ENCODE results near the gene PRPF6. TPM values are rescaled to one million over a fixed set of nuclear protein-coding genes. Genes with fewer than 3 reads are reported as not detected.

The PRPF6 gene
- total and polyA plus RNA-seq, 2 of the 13 experiments (the other 11 are each of a cell fraction or from before 2014, with no cell fraction given), result 63.7 to 101 TPM

DNA sequence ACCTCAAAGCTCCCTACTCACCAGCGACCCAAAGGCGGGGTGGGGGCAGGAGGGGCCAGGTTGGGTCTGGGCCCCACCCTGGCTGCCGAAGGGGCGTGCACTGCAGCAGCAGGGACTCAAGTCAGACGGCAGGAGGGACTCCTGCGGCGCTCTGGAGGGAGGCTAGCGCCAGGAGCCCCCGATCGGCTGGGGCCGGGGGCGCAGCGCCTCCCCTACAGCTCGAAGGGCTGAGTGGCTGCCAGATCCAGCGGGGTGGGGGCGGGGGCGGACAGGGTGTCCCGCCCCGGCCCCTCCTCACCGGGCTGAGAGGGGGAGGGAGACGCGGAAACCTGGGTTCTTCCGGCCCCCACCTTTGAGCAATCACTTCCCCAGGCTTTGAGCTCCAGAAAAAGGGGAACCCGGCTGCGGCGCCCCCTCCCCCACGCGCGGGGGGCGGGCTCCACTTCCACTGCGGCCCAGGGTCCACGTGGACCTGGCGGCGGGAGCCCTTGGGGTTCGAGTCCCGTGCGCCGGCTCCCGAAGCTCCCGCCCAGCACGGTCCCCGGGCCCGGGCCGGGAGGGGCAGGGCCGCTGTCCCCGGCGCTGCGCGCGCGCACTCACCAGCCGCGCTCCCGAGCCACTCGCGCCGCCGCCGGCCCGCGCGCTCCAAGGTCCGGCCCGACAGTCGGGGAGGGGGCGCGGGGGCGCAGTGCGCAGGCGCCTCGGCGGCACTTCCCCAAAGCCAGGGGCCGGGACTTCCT, 98.5 kb downstream of the PRPF6 start, which contains the start of gene RGS19 (continued):
- no peak for TF ChIP-seq ZNF281 (CRISPR knock-in tag; IDR thresholded peaks at IDR 0.05; ENCODE audit: borderline replicate concordance)
- no peak for TF ChIP-seq SP2 (CRISPR knock-in tag; IDR thresholded peaks at IDR 0.05)
- TF ChIP-seq, protein P1, sequence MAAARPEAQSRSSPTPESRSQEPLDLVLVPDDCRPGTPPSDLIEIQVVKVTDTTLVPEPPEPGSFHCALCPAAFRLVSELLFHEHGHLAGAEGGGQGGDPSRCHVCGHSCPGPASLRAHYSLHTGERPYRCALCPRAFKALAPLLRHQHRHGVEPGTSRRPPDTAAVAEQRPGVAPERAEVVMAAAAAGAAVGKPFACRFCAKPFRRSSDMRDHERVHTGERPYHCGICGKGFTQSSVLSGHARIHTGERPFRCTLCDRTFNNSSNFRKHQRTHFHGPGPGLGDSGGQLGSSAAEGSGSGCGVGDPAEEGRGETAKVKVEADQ (CRISPR knock-in tag; IDR thresholded peaks at IDR 0.05; ENCODE audit: borderline replicate concordance), result no peak
- TF ChIP-seq HNRNPLL (IDR thresholded peaks at IDR 0.05; ENCODE audit: low read depth, low read length, poor library complexity, severe bottlenecking), result peak; percentile 36
- no peak for TF ChIP-seq KAT2B (IDR thresholded peaks at IDR 0.05; ENCODE audit: borderline replicate concordance, low read depth, low read length)
- TF ChIP-seq, protein P2, sequence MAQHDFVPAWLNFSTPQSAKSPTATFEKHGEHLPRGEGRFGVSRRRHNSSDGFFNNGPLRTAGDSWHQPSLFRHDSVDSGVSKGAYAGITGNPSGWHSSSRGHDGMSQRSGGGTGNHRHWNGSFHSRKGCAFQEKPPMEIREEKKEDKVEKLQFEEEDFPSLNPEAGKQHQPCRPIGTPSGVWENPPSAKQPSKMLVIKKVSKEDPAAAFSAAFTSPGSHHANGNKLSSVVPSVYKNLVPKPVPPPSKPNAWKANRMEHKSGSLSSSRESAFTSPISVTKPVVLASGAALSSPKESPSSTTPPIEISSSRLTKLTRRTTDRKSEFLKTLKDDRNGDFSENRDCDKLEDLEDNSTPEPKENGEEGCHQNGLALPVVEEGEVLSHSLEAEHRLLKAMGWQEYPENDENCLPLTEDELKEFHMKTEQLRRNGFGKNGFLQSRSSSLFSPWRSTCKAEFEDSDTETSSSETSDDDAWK (CRISPR knock-in tag; IDR thresholded peaks at IDR 0.05), result no peak
- no peak for TF ChIP-seq MTA3 (CRISPR knock-in tag; IDR thresholded peaks at IDR 0.05)
- TF ChIP-seq RARG (CRISPR knock-in tag; IDR thresholded peaks at IDR 0.05; ENCODE audit: low read depth), result no peak
- no peak for TF ChIP-seq SOX13 (IDR thresholded peaks at IDR 0.05)
- TF ChIP-seq SOX13 (CRISPR knock-in tag; conservative IDR thresholded peaks at IDR 0.05 in 1 of 2, IDR thresholded peaks at IDR 0.05 in 1 of 2), result no peak
- TF ChIP-seq, protein P3, sequence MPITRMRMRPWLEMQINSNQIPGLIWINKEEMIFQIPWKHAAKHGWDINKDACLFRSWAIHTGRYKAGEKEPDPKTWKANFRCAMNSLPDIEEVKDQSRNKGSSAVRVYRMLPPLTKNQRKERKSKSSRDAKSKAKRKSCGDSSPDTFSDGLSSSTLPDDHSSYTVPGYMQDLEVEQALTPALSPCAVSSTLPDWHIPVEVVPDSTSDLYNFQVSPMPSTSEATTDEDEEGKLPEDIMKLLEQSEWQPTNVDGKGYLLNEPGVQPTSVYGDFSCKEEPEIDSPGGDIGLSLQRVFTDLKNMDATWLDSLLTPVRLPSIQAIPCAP (CRISPR knock-in tag; IDR thresholded peaks at IDR 0.05; ENCODE audit: low read depth), result no peak
- peak; percentile 26; the same call in 1 of the 2 replicates for TF ChIP-seq MED1 (CRISPR knock-in tag; IDR thresholded peaks at IDR 0.05)
- TF ChIP-seq ZNF432 (CRISPR knock-in tag; IDR thresholded peaks at IDR 0.05; ENCODE audit: borderline replicate concordance), result no peak
- no peak; the same call in 1 of the 2 replicates for TF ChIP-seq ZNF350 (CRISPR knock-in tag; IDR thresholded peaks at IDR 0.05; ENCODE audit: borderline replicate concordance, low read depth)
- no peak for TF ChIP-seq ZNF781 (CRISPR knock-in tag; IDR thresholded peaks at IDR 0.05; ENCODE audit: borderline replicate concordance, not compliant biosample characterization)
- TF ChIP-seq, protein P4, sequence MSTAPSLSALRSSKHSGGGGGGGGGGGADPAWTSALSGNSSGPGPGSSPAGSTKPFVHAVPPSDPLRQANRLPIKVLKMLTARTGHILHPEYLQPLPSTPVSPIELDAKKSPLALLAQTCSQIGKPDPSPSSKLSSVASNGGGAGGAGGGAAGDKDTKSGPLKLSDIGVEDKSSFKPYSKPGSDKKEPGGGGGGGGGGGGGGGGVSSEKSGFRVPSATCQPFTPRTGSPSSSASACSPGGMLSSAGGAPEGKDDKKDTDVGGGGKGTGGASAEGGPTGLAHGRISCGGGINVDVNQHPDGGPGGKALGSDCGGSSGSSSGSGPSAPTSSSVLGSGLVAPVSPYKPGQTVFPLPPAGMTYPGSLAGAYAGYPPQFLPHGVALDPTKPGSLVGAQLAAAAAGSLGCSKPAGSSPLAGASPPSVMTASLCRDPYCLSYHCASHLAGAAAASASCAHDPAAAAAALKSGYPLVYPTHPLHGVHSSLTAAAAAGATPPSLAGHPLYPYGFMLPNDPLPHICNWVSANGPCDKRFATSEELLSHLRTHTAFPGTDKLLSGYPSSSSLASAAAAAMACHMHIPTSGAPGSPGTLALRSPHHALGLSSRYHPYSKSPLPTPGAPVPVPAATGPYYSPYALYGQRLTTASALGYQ (CRISPR knock-in tag; IDR thresholded peaks at IDR 0.05), result no peak; the same call in 1 of the 2 replicates
- no peak for TF ChIP-seq TOE1 (CRISPR knock-in tag; IDR thresholded peaks at IDR 0.05)
- no peak for TF ChIP-seq NR3C1 (CRISPR knock-in tag; IDR thresholded peaks at IDR 0.05)
- no peak for TF ChIP-seq SRSF9 (IDR thresholded peaks at IDR 0.05; ENCODE audit: borderline replicate concordance, insufficient read depth, low read depth, low read length, poor library complexity, severe bottlenecking)
- no peak for TF ChIP-seq REL (CRISPR knock-in tag; conservative IDR thresholded peaks at IDR 0.05)
- TF ChIP-seq ZNF761 (CRISPR knock-in tag; conservative IDR thresholded peaks at IDR 0.05), result no peak

Data from HepG2 (cell line).